B cell (primary cell): ENCODE results near the gene ROR2.

Experiments used
- CTCF ChIP-seq: fragments of 200-600 bp; IDR thresholded peaks from one replicate; pipeline ENCODE4 v1.8.0; 2022; ENCODE audit warnings: antibody characterized with exemption, mild to moderate bottlenecking
- EZH2 ChIP-seq: IDR thresholded peaks from 2 replicates; pipeline ENCODE4 v1.6.1; 2012; ENCODE audit warnings: borderline replicate concordance, low read depth, mild to moderate bottlenecking, moderate library complexity, low read length; ENCODE audit not compliant: insufficient read depth, poor library complexity, severe bottlenecking

GRCh38 chr9:91751922-91752321 lies 198.1 kb downstream of the ROR2 start:
- TF ChIP-seq CTCF (no peak), EZH2 (no peak)
